PC-3 (cell line): ENCODE measurements around the gene ADRM1. TPM values are rescaled to one million over a fixed set of nuclear protein-coding genes. Genes with fewer than 3 reads are reported as not detected.

Source experiments
- ATAC-seq: fragments of 200-7000 bp; cut with Tn5 transposase; 2 replicates; pipeline ENCODE4 v1.9.1; 2020; ENCODE audit warnings: mild to moderate bottlenecking, moderate library complexity
- BruUV-seq: library from RNA; stranded (reverse); fragments of 400-500 nt; replicated peaks from 2 replicates; lab custom pipeline; 2021; lab: Mats Ljungman, UMichigan
- CTCF ChIA-PET: fragments of 300-600 bp; sonication (Branson Sonifier 250); formaldehyde crosslinking; loops from one replicate; lab custom pipeline; 2022; ENCODE audit warnings: antibody characterized with exemption; lab: Charles Lee
- POLR2A ChIA-PET: fragments of 300-600 bp; sonication (Branson Sonifier 250); formaldehyde crosslinking; loops from one replicate; lab custom pipeline; 2022; ENCODE audit warnings: antibody characterized with exemption; ENCODE audit not compliant: unreplicated experiment; lab: Charles Lee
- DNase-seq: peaks from one replicate; pipeline ENCODE4 v3.0.0-alpha.2; 2015
- H2AFZ ChIP-seq: fragments of 300-600 bp; sonication (generic); 2 replicates; pipeline ENCODE4 v1.6.0; 2016; ENCODE audit warnings: antibody characterized with exemption, low read length
- H3F3A ChIP-seq: fragments of 300-600 bp; sonication (generic); one replicate; pipeline ENCODE4 v1.6.0; 2017; ENCODE audit warnings: antibody characterized with exemption, low read length, control low read depth, mild to moderate bottlenecking; ENCODE audit not compliant: unreplicated experiment
- H3K27ac ChIP-seq: fragments of 300-600 bp; sonication (generic); 2 replicates; pipeline ENCODE4 v1.5.1; 2016; ENCODE audit warnings: mild to moderate bottlenecking, low read length
- H3K27me3 ChIP-seq: fragments of 300-600 bp; sonication (generic); 2 replicates; pipeline ENCODE4 v1.6.1; 2016; ENCODE audit warnings: low read length, mixed read lengths
- H3K36me3 ChIP-seq: fragments of 300-600 bp; sonication (generic); 2 replicates; pipeline ENCODE4 v1.6.1; 2016; ENCODE audit warnings: low read depth, mixed run types, low read length, mixed read lengths
- H3K4me1 ChIP-seq: fragments of 300-600 bp; sonication (generic); 2 replicates; pipeline ENCODE4 v1.5.1; 2016; ENCODE audit warnings: low read length; ENCODE audit not compliant: insufficient read depth
- H3K4me2 ChIP-seq: fragments of 300-600 bp; sonication (generic); 2 replicates; pipeline ENCODE4 v1.6.0; 2016; ENCODE audit warnings: low read length
- H3K4me3 ChIP-seq: fragments of 300-600 bp; sonication (generic); 2 replicates; pipeline ENCODE4 v1.5.1; 2016; ENCODE audit warnings: mild to moderate bottlenecking, low read length, mixed read lengths
- H3K79me2 ChIP-seq: fragments of 300-600 bp; sonication (generic); 2 replicates; pipeline ENCODE4 v1.6.1; 2017; ENCODE audit warnings: low read length, mixed read lengths
- H3K9ac ChIP-seq: fragments of 300-600 bp; sonication (generic); 2 replicates; pipeline ENCODE4 v1.6.0; 2016; ENCODE audit warnings: mild to moderate bottlenecking, low read length
- H3K9me2 ChIP-seq: fragments of 300-600 bp; sonication (generic); replicated peaks from 2 replicates; pipeline ENCODE4 v1.6.1; 2016; ENCODE audit warnings: mixed run types, low read length, mixed read lengths
- H3K9me3 ChIP-seq: fragments of 300-600 bp; sonication (generic); 2 replicates; pipeline ENCODE4 v1.6.1; 2016; ENCODE audit warnings: low read length, mixed read lengths
- H4K20me1 ChIP-seq: fragments of 300-600 bp; sonication (generic); 2 replicates; pipeline ENCODE4 v1.6.1; 2016; ENCODE audit warnings: low read length, mixed read lengths
- CTCF ChIP-seq: fragments of 300-600 bp; sonication (generic); conservative IDR thresholded peaks from 2 replicates; pipeline ENCODE4 v1.5.1; 2017; ENCODE audit warnings: antibody characterized with exemption, low read depth, mild to moderate bottlenecking, low read length
- EZH2 ChIP-seq: fragments of 300-600 bp; sonication (generic); IDR thresholded peaks from one replicate; pipeline ENCODE4 v1.6.1; 2017; ENCODE audit warnings: antibody characterized with exemption, mild to moderate bottlenecking, low read length; ENCODE audit not compliant: unreplicated experiment
- EZH2phosphoT487 ChIP-seq: fragments of 300-600 bp; sonication (generic); IDR thresholded peaks from 2 replicates; pipeline ENCODE4 v1.6.1; 2018; ENCODE audit warnings: mild to moderate bottlenecking, antibody characterized with exemption, low read length, borderline replicate concordance
- intact Hi-C: fragments of 100-400 bp; cut with micrococcal nuclease; formaldehyde crosslinking; loops from 2 replicates; pipeline ENCODE4 v1.9.0; 2023
- total RNA-seq: library from RNA; depleted of rRNA; stranded (reverse); fragments of >200 nt; gene quantifications from 2 replicates; pipeline ENCODE4 v1.2.3, GENCODE V29; 2014

The ADRM1 gene
- total RNA-seq, 1 experiment from 2014 or later, result 374 TPM

GRCh38 chr20:62339647-62340062, 36.9 kb downstream of the ADRM1 start:
- intact Hi-C loops, result no loop called here
- DNase-seq (no peak), ATAC-seq (no peak)
- ChIA-PET POLR2A (no interaction called here), CTCF (interaction anchor here (0.7 kb wide), 1 partner anchor 35 kb away, joined by 3 read pairs; no protein-coding TSS in a partner anchor)
- Histone ChIP-seq H3K27ac (no peak overlapping the region), H3K79me2 (peaks cover 10% of the 10 kb centered on the region; the same call in 1 of the 2 replicates), H3K9me3 (no peaks in the 10 kb centered on the region), H3K4me1 (no peaks in the 10 kb centered on the region), H3K27me3 (no peaks in the 10 kb centered on the region), H3K4me2 (no peak overlapping the region), H3F3A (no peaks in the 10 kb centered on the region), H3K4me3 (no peak overlapping the region), H3K36me3 (peaks cover 64% of the 10 kb centered on the region), H3K9ac (no peak overlapping the region), H3K9me2 (no peaks in the 10 kb centered on the region), H4K20me1 (no peaks in the 10 kb centered on the region; the same call in 1 of the 2 replicates), H2AFZ (no peak overlapping the region)
- no TSS peak for BruUV-seq
- TF ChIP-seq EZH2phosphoT487 (no peak), EZH2 (no peak), CTCF (no peak)

- CTCF ChIA-PET, result no interaction called here
- Histone ChIP-seq H3K79me2 (peaks cover 10% of the 10 kb centered on the region; the same call in 1 of the 2 replicates), H3K27me3 (no peaks in the 10 kb centered on the region), H3K4me3 (no peak overlapping the region), H3K36me3 (peaks cover 72% of the 10 kb centered on the region), H4K20me1 (no peaks in the 10 kb centered on the region), H3K9me3 (no peaks in the 10 kb centered on the region), H3K4me2 (no peak overlapping the region), H3K27ac (no peak overlapping the region), H2AFZ (no peak overlapping the region), H3K4me1 (no peaks in the 10 kb centered on the region), H3K9me2 (no peaks in the 10 kb centered on the region), H3F3A (no peaks in the 10 kb centered on the region), H3K9ac (no peak overlapping the region)
- DNase-seq (no peak), ATAC-seq (no peak)
- intact Hi-C loops, result no loop called here
- POLR2A ChIA-PET, result no interaction called here
- no TSS peak for BruUV-seq
- TF ChIP-seq EZH2phosphoT487 (no peak), CTCF (no peak), EZH2 (no peak)
Observed at GRCh38 chr20:62342910-62343309, 40.1 kb downstream of the ADRM1 start.

GRCh38 chr20:62344092-62344491, 41.3 kb downstream of the ADRM1 start:
- POLR2A ChIA-PET, result no interaction called here

More at GRCh38 chr20:62344092-62344491, 41.3 kb downstream of the ADRM1 start:
- H3K4me1 ChIP-seq, result no peaks in the 10 kb centered on the region
- no TSS peak for BruUV-seq
- H3K27ac ChIP-seq, result no peak overlapping the region
- no peak overlapping the region for H3K4me3 ChIP-seq
- CTCF ChIA-PET, result interaction anchor here (0.6 kb wide), 1 partner anchor 236 kb away, joined by 6 read pairs; no protein-coding TSS in a partner anchor
- no peaks in the 10 kb centered on the region for H3K9me3 ChIP-seq
- TF ChIP-seq CTCF, result no peak
- no peak for TF ChIP-seq EZH2phosphoT487
- DNase-seq, result no peak
- H3K36me3 ChIP-seq, result peaks cover 69% of the 10 kb centered on the region
- H3K27me3 ChIP-seq, result no peaks in the 10 kb centered on the region
- H2AFZ ChIP-seq, result no peak overlapping the region
- H3K9ac ChIP-seq, result no peak overlapping the region
- H3K4me2 ChIP-seq, result no peak overlapping the region
- peaks cover 10% of the 10 kb centered on the region; the same call in 1 of the 2 replicates for H3K79me2 ChIP-seq
- no peaks in the 10 kb centered on the region for H3F3A ChIP-seq
- intact Hi-C loops, result no loop called here
- ATAC-seq, result no peak
- H4K20me1 ChIP-seq, result no peaks in the 10 kb centered on the region
- no peaks in the 10 kb centered on the region for H3K9me2 ChIP-seq
